ACC112 (cell line): ENCODE measurements around the gene A3GALT2.

Experiments
- H2AFZ ChIP-seq: fragments of 200-600 bp; sonication (generic); one replicate; pipeline ENCODE4 v1.6.0; 2017; ENCODE audit warnings: antibody characterized with exemption, low read length; ENCODE audit not compliant: unreplicated experiment
- H3K27ac ChIP-seq: fragments of 200-600 bp; sonication (generic); 2 replicates; pipeline ENCODE4 v1.5.1; 2014; ENCODE audit warnings: low read depth, mild to moderate bottlenecking, antibody characterized with exemption, low read length, moderate library complexity
- H3K27me3 ChIP-seq: fragments of 200-600 bp; sonication (generic); 2 replicates; pipeline ENCODE4 v1.6.1; 2014; ENCODE audit warnings: mild to moderate bottlenecking, antibody characterized with exemption, low read length, moderate library complexity, mixed read lengths; ENCODE audit not compliant: insufficient read depth
- H3K36me3 ChIP-seq: fragments of 200-600 bp; sonication (generic); 2 replicates; pipeline ENCODE4 v1.6.1; 2016; ENCODE audit warnings: mild to moderate bottlenecking, antibody characterized with exemption, low read length, moderate library complexity, mixed read lengths; ENCODE audit not compliant: insufficient read depth
- H3K4me1 ChIP-seq: fragments of 200-600 bp; sonication (generic); one replicate; pipeline ENCODE4 v1.6.1; 2016; ENCODE audit warnings: low read length, mixed read lengths; ENCODE audit not compliant: insufficient read depth, unreplicated experiment, control insufficient read depth
- H3K4me3 ChIP-seq: fragments of 200-600 bp; sonication (generic); 2 replicates; pipeline ENCODE4 v1.5.1; 2014; ENCODE audit warnings: mild to moderate bottlenecking, low read depth, low read length
- H3K79me2 ChIP-seq: fragments of 200-600 bp; sonication (generic); one replicate; pipeline ENCODE4 v1.6.0; 2016; ENCODE audit warnings: low read length; ENCODE audit not compliant: control insufficient read depth, unreplicated experiment, insufficient read depth

The A3GALT2 gene

GRCh38 chr1:33332357-33332789 is 11.5 kb upstream of the A3GALT2 start:
- peak overlapping the region; percentile 92 for H3K27ac ChIP-seq
- peaks cover 62% of the 10 kb centered on the region for H3K36me3 ChIP-seq
- H2AFZ ChIP-seq = no peak overlapping the region
- no peak overlapping the region for H3K4me3 ChIP-seq
- H3K79me2 ChIP-seq = peaks cover 84% of the 10 kb centered on the region
- no peaks in the 10 kb centered on the region for H3K27me3 ChIP-seq
- peaks cover 85% of the 10 kb centered on the region for H3K4me1 ChIP-seq

GRCh38 chr1:33331444-33332356 is 10.8 kb upstream of the A3GALT2 start:
- Histone ChIP-seq H3K4me3 (no peak overlapping the region), H3K79me2 (peaks cover 83% of the 10 kb centered on the region), H3K27ac (peak overlapping the region; percentile 92), H3K27me3 (no peaks in the 10 kb centered on the region), H3K4me1 (peaks cover 85% of the 10 kb centered on the region), H3K36me3 (peaks cover 67% of the 10 kb centered on the region), H2AFZ (no peak overlapping the region)

- H3K4me3 ChIP-seq = no peak overlapping the region
- H3K27ac ChIP-seq = peak overlapping the region; percentile 92
- H3K36me3 ChIP-seq = peaks cover 73% of the 10 kb centered on the region
- peaks cover 77% of the 10 kb centered on the region for H3K4me1 ChIP-seq
- H2AFZ ChIP-seq = no peak overlapping the region
- H3K27me3 ChIP-seq = no peaks in the 10 kb centered on the region
- H3K79me2 ChIP-seq = peaks cover 81% of the 10 kb centered on the region
These were observed 10.0 kb upstream of the A3GALT2 start for GRCh38 chr1:33330906-33331305.

GRCh38 chr1:33330361-33330890 is 9.5 kb upstream of the A3GALT2 start:
- Histone ChIP-seq H2AFZ (no peak overlapping the region), H3K4me1 (peaks cover 72% of the 10 kb centered on the region), H3K27ac (peak overlapping the region; percentile 92), H3K36me3 (peaks cover 78% of the 10 kb centered on the region), H3K4me3 (no peak overlapping the region), H3K79me2 (peaks cover 79% of the 10 kb centered on the region), H3K27me3 (no peaks in the 10 kb centered on the region)

- Histone ChIP-seq H3K4me3 (no peak overlapping the region), H3K27me3 (no peaks in the 10 kb centered on the region), H3K4me1 (peaks cover 65% of the 10 kb centered on the region), H3K27ac (peak overlapping the region; percentile 92), H3K36me3 (peaks cover 83% of the 10 kb centered on the region), H3K79me2 (peaks cover 72% of the 10 kb centered on the region), H2AFZ (no peak overlapping the region)
These were observed 8.9 kb upstream of the A3GALT2 start for GRCh38 chr1:33329600-33330305.

GRCh38 chr1:33328817-33329216 is 7.9 kb upstream of the A3GALT2 start:
- Histone ChIP-seq H3K27ac (peak overlapping the region; percentile 76), H3K79me2 (peaks cover 63% of the 10 kb centered on the region), H3K36me3 (peaks cover 79% of the 10 kb centered on the region), H3K4me1 (peaks cover 57% of the 10 kb centered on the region), H2AFZ (no peak overlapping the region), H3K4me3 (no peak overlapping the region), H3K27me3 (no peaks in the 10 kb centered on the region)

- Histone ChIP-seq H3K36me3 (peaks cover 69% of the 10 kb centered on the region), H3K4me1 (peaks cover 46% of the 10 kb centered on the region), H3K79me2 (peaks cover 52% of the 10 kb centered on the region), H3K27ac (peak overlapping the region; percentile 76), H2AFZ (no peak overlapping the region), H3K27me3 (no peaks in the 10 kb centered on the region), H3K4me3 (no peak overlapping the region)
These were observed 6.9 kb upstream of the A3GALT2 start for GRCh38 chr1:33327587-33328325.

- H3K27ac ChIP-seq = peak overlapping the region; percentile 75
- peaks cover 42% of the 10 kb centered on the region for H3K79me2 ChIP-seq
- H3K36me3 ChIP-seq = peaks cover 61% of the 10 kb centered on the region
These were observed 5.9 kb upstream of the A3GALT2 start for GRCh38 chr1:33326785-33327184.

GRCh38 chr1:33324677-33325575 is 4.0 kb upstream of the A3GALT2 start:
- H3K79me2 ChIP-seq = peaks cover 24% of the 10 kb centered on the region
- H3K4me1 ChIP-seq = peaks cover 27% of the 10 kb centered on the region
- H3K36me3 ChIP-seq = peaks cover 47% of the 10 kb centered on the region
- H3K4me3 ChIP-seq = no peak overlapping the region
- H2AFZ ChIP-seq = no peak overlapping the region
- H3K27ac ChIP-seq = no peak overlapping the region
- no peaks in the 10 kb centered on the region for H3K27me3 ChIP-seq

More at GRCh38 chr1:33326785-33327184, 5.9 kb upstream of the A3GALT2 start:
- Histone ChIP-seq H2AFZ (no peak overlapping the region), H3K27me3 (no peaks in the 10 kb centered on the region), H3K4me3 (no peak overlapping the region), H3K4me1 (peaks cover 36% of the 10 kb centered on the region)
